Spleen (tissue), 11 donors: Measurements from ENCODE around the gene C16orf89. TPM values are rescaled to one million over a fixed set of nuclear protein-coding genes. Genes with fewer than 3 reads are reported as not detected.

Experiments used
- DNase-seq: peaks from one replicate; pipeline ENCODE4 v3.0.0-alpha.2; 2020
- H3K27ac ChIP-seq, 8 donors: fragments of 200-600 bp; sonication (generic) in 7 of 8; 1 replicate in 4 of 8; 2 replicates in 4 of 8; pipeline versions ENCODE4 v1.5.0 to v1.8.0; 2016 to 2021; ENCODE audit warnings: inconsistent platforms in 4 of 8, mild to moderate bottlenecking in 4 of 8, moderate library complexity in 1 of 8
- H3K27me3 ChIP-seq, 7 donors: fragments of 200-600 bp; sonication (generic) in 6 of 7; replicated peaks in 1 of 7; 1 replicate in 4 of 7; 2 replicates in 3 of 7; pipeline versions ENCODE4 v1.5.0 to v1.8.0; 2016 to 2021; ENCODE audit warnings: inconsistent platforms in 3 of 7, mild to moderate bottlenecking in 1 of 7
- H3K36me3 ChIP-seq, 6 donors: fragments of 200-600 bp; sonication (generic) in 5 of 6; 1 replicate in 4 of 6; 2 replicates in 2 of 6; pipeline versions ENCODE4 v1.5.0 to v1.8.0; 2016 to 2021; ENCODE audit warnings: inconsistent platforms in 2 of 6
- H3K4me1 ChIP-seq, 6 donors: fragments of 200-600 bp; sonication (generic) in 5 of 6; 1 replicate in 3 of 6; 2 replicates in 3 of 6; pipeline versions ENCODE4 v1.5.0 to v1.8.0; 2016 to 2021; ENCODE audit warnings: inconsistent platforms in 3 of 6
- H3K4me3 ChIP-seq, 8 donors: fragments of 200-600 bp; sonication (generic) in 7 of 8; 1 replicate in 4 of 8; 2 replicates in 4 of 8; pipeline versions ENCODE4 v1.5.0 to v1.8.0; 2016 to 2021; ENCODE audit warnings: inconsistent platforms in 4 of 8, mild to moderate bottlenecking in 4 of 8, moderate library complexity in 2 of 8
- H3K9me3 ChIP-seq, 8 donors: fragments of 200-600 bp; sonication (generic) in 7 of 8; 1 replicate in 4 of 8; 2 replicates in 4 of 8; pipeline versions ENCODE4 v1.5.0 to v1.8.0; 2016 to 2021; ENCODE audit warnings: inconsistent platforms in 4 of 8
- POLR2A ChIP-seq, 3 donors: fragments of 450-650 bp; IDR thresholded peaks; one replicate each; pipeline ENCODE4 v1.5.1; 2017; ENCODE audit warnings: antibody characterized with exemption in 3 of 3, mild to moderate bottlenecking in 1 of 3
- POLR2AphosphoS5 ChIP-seq, 3 donors: sonication (generic); formaldehyde crosslinking; IDR thresholded peaks; one replicate each; pipeline ENCODE4 v1.5.1; 2017; ENCODE audit warnings: antibody characterized with exemption in 3 of 3
- WGBS, 5 donors: extraction: QIAGEN DNeasy Blood & Tissue Kit in 3 of 5; methylation state at CpG; one replicate each; pipeline versions ENCODE4 v1.1.5 to v1.1.7; 2013 to 2018; 5-methylcytosine and 5-hydroxymethylcytosine counted together
- intact Hi-C: fragments of 100-400 bp; cut with DNase I; formaldehyde crosslinking; loops from one replicate; pipeline ENCODE4 v1.15.0; 2023; ENCODE audit warnings: low total_unique reads
- polyA plus RNA-seq, 3 donors: library from polyadenylated mRNA; stranded (reverse); fragments of 200-250 nt; gene quantifications; one replicate each; pipeline ENCODE4 v1.2.1, GENCODE V29; 2013
- total RNA-seq, 7 donors: library from RNA; depleted of rRNA in 3 of 7; stranded (reverse); fragments of >200 nt in 3 of 7; fragmentation: NEBNext Ultra II Directional in 4 of 7; extraction: Animal tissue kit (Norgen Biotek cat#: 25700) in 4 of 7; gene quantifications; one replicate each; pipeline versions ENCODE4 v1.1.0 to v1.2.1, GENCODE V29; 2016 to 2021
- TF ChIP-seq, protein P1 (sequence below), 11 experiments: fragments of 200-600 bp in 7 of 11; fragments of 450-650 bp in 4 of 11; sonication (generic) in 4 of 11; IDR thresholded peaks in 8 of 11; conservative IDR thresholded peaks in 3 of 11; 1 replicate in 7 of 11; 2 replicates in 4 of 11; pipeline versions ENCODE4 v1.4.0 to v1.8.0; 2016 to 2021; ENCODE audit warnings: antibody characterized with exemption in 11 of 11, inconsistent platforms in 4 of 11, mild to moderate bottlenecking in 1 of 11
- donor health status: healthy with polysubstance abuse.
- donor health status: DM: no; HTN: no; CAD: no; lungs with moderate emphysema.
- donor health status: DM: no; HTN: no; CAD: no.
- donor health status: Bipolar disorder and iron deficiency.
- donor health status: healthy.
- donor health status: DM: no; HTN: no; CAD: no.
- donor health status: DM: yes; HTN: yes; CAD: no.

The C16orf89 gene
- total and polyA plus RNA-seq, 10 donors, result 0.34 to 5.7 (median 1.7) TPM; not detected in 1

DNA sequence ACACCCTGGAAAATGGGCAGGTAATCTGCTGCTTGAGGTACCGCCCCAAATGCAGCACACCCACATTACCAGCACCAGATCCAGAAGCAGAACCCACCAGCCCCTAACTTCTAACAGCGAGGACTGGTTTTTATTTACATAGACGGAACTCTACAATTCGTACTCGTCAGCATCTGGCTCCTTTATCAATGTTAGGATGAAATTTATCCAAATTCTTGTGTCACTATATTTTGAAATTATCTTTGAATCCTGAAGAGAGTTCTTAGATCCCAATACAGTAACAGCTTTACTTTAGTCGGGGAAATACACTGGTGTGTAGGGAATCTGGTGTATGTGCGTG, 5.6 kb upstream of the C16orf89 start:
- H3K4me3 ChIP-seq, result peak overlapping the region; percentile 75 to 89 (median 85)
- H3K9me3 ChIP-seq, result no peaks in the 10 kb centered on the region
- peaks cover 0 to 33% (median 18%) of the 10 kb centered on the region in 6 donors for H3K36me3 ChIP-seq
- intact Hi-C loops, result no loop called here
- 59 to 71% (median 64%) methylated on average over 7 of the region's 7 CpGs for WGBS, 5 donors
- peak; percentile 16 for DNase-seq
- no peaks in the 10 kb centered on the region for H3K27me3 ChIP-seq
- H3K4me1 ChIP-seq, result peaks cover 11 to 38% (median 19%) of the 10 kb centered on the region in 6 donors
- peak overlapping the region; percentile 76 to 92 (median 85) for H3K27ac ChIP-seq
- TF ChIP-seq, protein P1, sequence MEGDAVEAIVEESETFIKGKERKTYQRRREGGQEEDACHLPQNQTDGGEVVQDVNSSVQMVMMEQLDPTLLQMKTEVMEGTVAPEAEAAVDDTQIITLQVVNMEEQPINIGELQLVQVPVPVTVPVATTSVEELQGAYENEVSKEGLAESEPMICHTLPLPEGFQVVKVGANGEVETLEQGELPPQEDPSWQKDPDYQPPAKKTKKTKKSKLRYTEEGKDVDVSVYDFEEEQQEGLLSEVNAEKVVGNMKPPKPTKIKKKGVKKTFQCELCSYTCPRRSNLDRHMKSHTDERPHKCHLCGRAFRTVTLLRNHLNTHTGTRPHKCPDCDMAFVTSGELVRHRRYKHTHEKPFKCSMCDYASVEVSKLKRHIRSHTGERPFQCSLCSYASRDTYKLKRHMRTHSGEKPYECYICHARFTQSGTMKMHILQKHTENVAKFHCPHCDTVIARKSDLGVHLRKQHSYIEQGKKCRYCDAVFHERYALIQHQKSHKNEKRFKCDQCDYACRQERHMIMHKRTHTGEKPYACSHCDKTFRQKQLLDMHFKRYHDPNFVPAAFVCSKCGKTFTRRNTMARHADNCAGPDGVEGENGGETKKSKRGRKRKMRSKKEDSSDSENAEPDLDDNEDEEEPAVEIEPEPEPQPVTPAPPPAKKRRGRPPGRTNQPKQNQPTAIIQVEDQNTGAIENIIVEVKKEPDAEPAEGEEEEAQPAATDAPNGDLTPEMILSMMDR (IDR thresholded peaks at IDR 0.05 in 8 of 11, conservative IDR thresholded peaks at IDR 0.05 in 3 of 11), result no peak
- no peak for TF ChIP-seq POLR2AphosphoS5 (IDR thresholded peaks at IDR 0.05)
- no peak for TF ChIP-seq POLR2A (IDR thresholded peaks at IDR 0.05)

DNA sequence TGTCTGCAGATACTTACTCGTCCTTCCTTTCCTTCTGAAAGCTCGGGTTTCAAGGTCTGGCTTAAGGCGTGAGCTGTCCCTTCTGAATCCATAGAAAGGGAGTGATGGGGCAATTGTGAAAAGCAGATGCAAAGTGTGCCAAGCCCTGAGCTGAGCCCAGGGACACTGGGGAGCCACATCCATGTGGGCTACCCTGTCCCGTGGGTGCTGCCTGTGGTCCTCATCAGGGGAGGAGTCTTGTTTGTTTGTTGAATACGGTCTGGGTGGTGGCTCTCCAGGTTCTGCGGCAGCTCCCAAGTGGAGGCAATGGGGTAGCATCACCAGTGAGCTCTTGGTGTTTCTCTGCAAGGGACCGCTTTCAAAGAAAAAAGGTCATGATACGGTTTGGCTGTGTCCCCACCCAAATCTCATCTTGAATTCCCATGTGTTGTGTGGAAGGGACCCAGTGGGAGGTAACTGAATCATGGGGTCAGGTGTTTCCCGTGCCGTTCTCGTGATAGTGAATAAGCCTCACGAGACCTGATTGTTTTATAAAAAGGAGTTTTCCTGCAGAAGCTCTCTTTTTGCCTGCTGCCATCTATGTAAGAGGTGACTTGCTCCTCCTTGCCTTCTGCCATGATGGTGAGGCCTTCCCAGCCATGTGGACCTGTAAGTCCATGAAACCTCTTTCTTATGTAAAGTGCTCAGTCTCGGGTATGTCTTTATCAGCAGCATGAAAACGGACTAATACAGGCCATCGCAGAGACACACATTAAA, 4.9 kb upstream of the C16orf89 start:
- WGBS, 5 donors, result 85 to 94% (median 87%) methylated on average over 15 of the region's 15 CpGs
- Histone ChIP-seq H3K27me3 (no peaks in the 10 kb centered on the region), H3K9me3 (no peaks in the 10 kb centered on the region), H3K4me3 (peak overlapping the region in 1 of 8 donors; percentile 89), H3K36me3 (peaks cover 0 to 26% (median 11%) of the 10 kb centered on the region in 6 donors), H3K27ac (peak overlapping the region; percentile 76 to 92 (median 85)), H3K4me1 (peaks cover 11 to 38% (median 19%) of the 10 kb centered on the region in 6 donors)
- no peak for TF ChIP-seq POLR2AphosphoS5 (IDR thresholded peaks at IDR 0.05)
- TF ChIP-seq POLR2A (IDR thresholded peaks at IDR 0.05), result no peak
- TF ChIP-seq, protein P1 (IDR thresholded peaks at IDR 0.05 in 8 of 11, conservative IDR thresholded peaks at IDR 0.05 in 3 of 11), result no peak
- intact Hi-C loops, result no loop called here
- peak; percentile 61 for DNase-seq

DNA sequence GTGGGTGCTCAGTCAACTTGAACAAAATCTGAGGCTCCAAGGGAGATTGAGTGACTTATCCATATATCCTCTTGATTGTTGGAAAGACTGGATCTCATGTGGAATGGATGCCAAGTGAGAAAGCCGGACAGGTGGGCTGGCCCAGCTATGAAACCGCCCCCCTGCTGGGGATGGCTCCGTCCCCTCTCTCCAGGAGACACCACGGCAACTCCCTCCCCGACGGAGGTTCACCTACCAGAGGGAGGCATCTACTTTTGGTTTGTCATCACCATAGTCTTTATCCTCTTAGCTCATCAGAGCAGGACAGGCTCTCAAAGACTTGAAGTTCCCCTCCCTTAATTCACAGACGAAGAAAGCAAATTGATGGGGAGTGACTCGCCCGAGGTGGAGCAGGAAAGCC, 4.1 kb upstream of the C16orf89 start:
- Histone ChIP-seq H3K36me3 (peaks cover 0 to 18% (median 3%) of the 10 kb centered on the region in 6 donors), H3K4me1 (peaks cover 11 to 38% (median 19%) of the 10 kb centered on the region in 6 donors), H3K9me3 (no peaks in the 10 kb centered on the region), H3K27ac (no peak overlapping the region), H3K4me3 (no peak overlapping the region), H3K27me3 (no peaks in the 10 kb centered on the region)
- intact Hi-C loops, result no loop called here
- TF ChIP-seq POLR2AphosphoS5 (IDR thresholded peaks at IDR 0.05) (no peak), POLR2A (IDR thresholded peaks at IDR 0.05) (no peak)
- TF ChIP-seq, protein P1 (IDR thresholded peaks at IDR 0.05 in 8 of 11, conservative IDR thresholded peaks at IDR 0.05 in 3 of 11), result no peak
- DNase-seq, result peak; percentile 57
- 85 to 96% (median 95%) methylated on average over 9 of the region's 9 CpGs for WGBS, 5 donors

DNA sequence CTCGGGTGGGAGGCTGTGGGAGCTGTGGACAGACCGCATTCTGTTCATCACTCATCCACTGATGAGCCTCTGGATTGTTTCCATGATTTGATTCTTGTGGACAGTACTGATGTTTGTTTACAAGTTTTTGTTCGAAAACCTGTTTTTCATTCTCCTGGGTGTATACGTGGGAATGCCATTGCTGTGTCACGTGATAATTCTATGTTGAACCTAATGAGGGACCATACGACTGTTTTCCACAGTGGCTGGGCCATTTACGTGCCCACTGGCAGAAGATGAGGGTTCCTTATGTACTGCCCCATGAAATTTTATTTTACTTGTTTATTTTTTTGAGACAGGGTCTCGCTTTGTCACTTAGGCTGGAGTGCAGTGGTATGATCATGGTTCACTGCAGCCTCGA, 3.3 kb upstream of the C16orf89 start:
- TF ChIP-seq, protein P1 (IDR thresholded peaks at IDR 0.05 in 8 of 11, conservative IDR thresholded peaks at IDR 0.05 in 3 of 11), result no peak
- TF ChIP-seq POLR2A (IDR thresholded peaks at IDR 0.05), result no peak
- TF ChIP-seq POLR2AphosphoS5 (IDR thresholded peaks at IDR 0.05), result no peak
- intact Hi-C loops, result no loop called here
- Histone ChIP-seq H3K36me3 (peaks cover 0 to 10% (median 0%) of the 10 kb centered on the region in 6 donors), H3K27me3 (no peaks in the 10 kb centered on the region), H3K4me3 (no peak overlapping the region), H3K9me3 (no peaks in the 10 kb centered on the region), H3K4me1 (peaks cover 11 to 33% (median 19%) of the 10 kb centered on the region in 6 donors), H3K27ac (no peak overlapping the region)
- 82 to 94% (median 90%) methylated on average over 9 of the region's 9 CpGs for WGBS, 5 donors
- no peak for DNase-seq
